LNCAP (cell line): ENCODE measurements around the gene VSTM1.

Experiments
- CTCF ChIP-seq: fragments of 450-650 bp; IDR thresholded peaks from 2 replicates; pipeline ENCODE4 v1.5.1; 2017; ENCODE audit warnings: mild to moderate bottlenecking

Gene VSTM1

GRCh38 chr19:54011507-54012211 lies 52.0 kb downstream of the VSTM1 start:
- no peak for TF ChIP-seq CTCF

- TF ChIP-seq CTCF: no peak
These were observed 53.2 kb downstream of the VSTM1 start for GRCh38 chr19:54010474-54010873.

GRCh38 chr19:54009440-54009839 lies 54.3 kb downstream of the VSTM1 start:
- TF ChIP-seq CTCF: no peak

GRCh38 chr19:54002495-54003315 lies 61.0 kb downstream of the VSTM1 start:
- no peak for TF ChIP-seq CTCF

- no peak for TF ChIP-seq CTCF
These were observed 62.2 kb downstream of the VSTM1 start for GRCh38 chr19:54001496-54001895.

- TF ChIP-seq CTCF: no peak
These were observed 64.0 kb downstream of the VSTM1 start for GRCh38 chr19:53999694-54000093.

- no peak for TF ChIP-seq CTCF
These were observed 65.5 kb downstream of the VSTM1 start for GRCh38 chr19:53998223-53998622.
